IPS-20b (cell line): ENCODE results near the gene PLCL1.
"Not testable (repeated sequence)": the region's sequence is repeated elsewhere in the genome, so short reads cannot be mapped to it uniquely, and the experiment has no call there.

Source experiments
- H3K27ac ChIP-seq: one replicate; pipeline ENCODE4 v1.5.1; 2013; ENCODE audit warnings: low read length
- H3K27me3 ChIP-seq: 2 replicates; pipeline ENCODE4 v1.6.1; 2013; ENCODE audit warnings: mild to moderate bottlenecking, low read length, inconsistent platforms; ENCODE audit not compliant: insufficient read depth
- H3K36me3 ChIP-seq: 2 replicates; pipeline ENCODE4 v1.6.1; 2013; ENCODE audit warnings: low read depth, mild to moderate bottlenecking, inconsistent platforms, low read length, moderate library complexity; ENCODE audit not compliant: insufficient read depth
- H3K4me1 ChIP-seq: 2 replicates; pipeline ENCODE4 v1.6.1; 2013; ENCODE audit warnings: mild to moderate bottlenecking, control low read depth, inconsistent platforms, low read length, moderate library complexity; ENCODE audit not compliant: insufficient read depth
- H3K4me3 ChIP-seq: 2 replicates; pipeline ENCODE4 v1.5.1; 2013; ENCODE audit warnings: mild to moderate bottlenecking, low read length, inconsistent platforms
- H3K9ac ChIP-seq: 2 replicates; pipeline ENCODE4 v1.6.1; 2013; ENCODE audit warnings: low read depth, mild to moderate bottlenecking, inconsistent platforms, low read length, moderate library complexity
- H3K9me3 ChIP-seq: 2 replicates; pipeline ENCODE4 v1.6.1; 2013; ENCODE audit warnings: mild to moderate bottlenecking, low read depth, low read length, inconsistent platforms; ENCODE audit not compliant: insufficient read depth

Gene PLCL1

DNA sequence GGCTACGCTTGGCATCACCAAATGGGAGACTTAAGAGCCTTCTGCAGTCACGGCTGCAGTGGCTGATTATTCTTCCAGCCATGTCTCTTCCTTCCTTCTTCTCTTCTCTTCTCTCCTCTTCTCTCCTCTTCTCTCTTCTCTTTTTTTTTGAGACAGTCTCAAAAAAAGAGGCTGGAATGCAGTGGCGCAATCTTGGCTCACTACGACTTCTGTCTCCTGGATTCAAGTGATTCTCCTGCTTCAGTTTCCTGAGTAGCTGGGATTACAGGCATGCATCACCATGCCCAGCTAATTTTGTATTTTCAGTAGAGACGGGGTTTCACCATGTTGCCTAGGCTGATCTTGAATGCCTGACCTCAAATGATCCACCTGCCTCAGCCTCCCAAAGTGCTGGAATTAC is 225.2 kb downstream of the PLCL1 start:
- H3K9ac ChIP-seq, H3K4me1 ChIP-seq, H3K9me3 ChIP-seq, H3K27me3 ChIP-seq, H3K27ac ChIP-seq, H3K4me3 ChIP-seq, H3K36me3 ChIP-seq: not testable (repeated sequence)

DNA sequence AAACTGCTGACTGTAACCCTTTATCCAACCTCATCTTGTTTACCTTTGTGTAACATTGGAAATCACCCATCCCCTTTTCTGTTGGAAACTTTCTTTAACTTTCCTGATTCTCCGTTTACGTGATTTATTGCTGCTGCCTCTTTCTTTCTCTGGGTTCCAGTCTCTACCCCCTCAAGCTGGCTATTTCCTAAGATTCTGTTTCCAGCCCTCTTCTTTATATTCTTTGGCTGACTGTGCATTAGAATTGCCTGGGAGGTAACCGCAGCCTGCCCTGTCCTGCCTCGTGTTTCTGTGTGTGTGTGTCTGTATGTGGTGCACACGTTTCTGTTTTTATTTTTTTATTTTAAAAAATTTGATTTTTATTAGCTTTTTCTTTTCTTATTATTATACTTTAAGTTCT is 229.2 kb downstream of the PLCL1 start:
- Histone ChIP-seq H3K4me1 (no peaks in the 10 kb centered on the region), H3K27me3 (no peaks in the 10 kb centered on the region), H3K36me3 (no peaks in the 10 kb centered on the region), H3K9me3 (no peaks in the 10 kb centered on the region), H3K27ac (no peak overlapping the region), H3K4me3 (no peak overlapping the region), H3K9ac (no peak overlapping the region)

DNA sequence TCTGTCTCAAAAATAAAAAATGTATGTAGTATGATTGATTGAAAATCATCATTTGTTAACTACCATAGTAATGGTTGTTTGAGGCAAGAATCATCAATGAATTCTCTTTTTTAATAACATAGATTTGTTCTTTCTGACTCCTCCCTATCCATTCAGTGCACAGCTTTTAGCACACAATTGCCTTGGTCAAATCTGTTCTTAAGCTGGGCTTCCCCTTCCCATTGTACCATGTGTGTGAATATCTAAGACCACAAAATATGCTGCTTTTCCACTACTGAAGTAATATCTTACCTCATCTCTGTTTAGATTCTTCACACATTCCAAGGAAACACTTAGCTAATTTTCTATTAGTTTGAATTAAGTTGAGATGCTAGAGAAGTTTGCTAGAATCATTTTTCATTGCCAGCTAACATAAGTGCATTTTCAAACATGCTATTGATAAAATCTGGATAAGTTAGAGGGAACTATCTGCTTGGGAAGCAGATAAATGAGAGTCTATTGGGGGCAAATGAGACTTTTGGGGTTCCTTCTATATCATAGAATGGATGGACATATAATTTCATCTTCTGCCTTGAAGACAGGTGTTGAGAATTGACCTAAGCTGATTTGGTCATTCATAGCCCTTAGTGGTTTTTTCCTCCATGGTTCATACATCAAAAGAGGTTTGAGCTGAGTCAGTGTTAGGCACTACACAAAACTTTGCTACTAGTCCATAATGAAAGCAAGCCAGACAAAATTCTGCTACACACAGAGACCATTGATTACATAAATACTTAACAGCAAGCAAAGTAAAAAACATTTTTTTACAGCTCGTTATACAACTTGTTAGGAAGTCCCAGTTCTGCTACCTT is 231.9 kb downstream of the PLCL1 start:
- Histone ChIP-seq H3K27ac (no peak overlapping the region), H3K4me1 (no peaks in the 10 kb centered on the region; the same call in 1 of the 2 replicates), H3K27me3 (no peaks in the 10 kb centered on the region), H3K36me3 (no peaks in the 10 kb centered on the region), H3K9ac (no peak overlapping the region), H3K9me3 (no peaks in the 10 kb centered on the region), H3K4me3 (no peak overlapping the region)

DNA sequence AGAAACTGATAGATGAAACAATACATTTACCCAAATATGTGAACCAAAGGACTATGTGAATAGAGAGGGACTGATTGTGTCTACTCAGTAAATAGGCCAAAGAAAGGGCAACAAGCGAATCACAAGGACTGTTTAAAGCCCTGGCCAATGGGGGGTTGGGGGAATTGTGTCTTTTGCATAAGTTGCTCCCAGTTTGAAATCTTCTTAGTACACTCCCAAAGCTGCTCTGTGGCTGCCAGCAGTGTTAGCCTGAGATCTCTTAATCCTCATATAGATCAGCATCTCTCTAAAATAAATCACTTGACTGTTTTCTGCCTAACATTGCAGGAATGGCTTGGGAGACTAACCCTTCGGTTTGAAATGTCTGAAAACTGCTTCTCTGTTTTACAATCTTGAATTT is 236.4 kb downstream of the PLCL1 start:
- Histone ChIP-seq H3K27me3 (no peaks in the 10 kb centered on the region), H3K4me1 (peaks cover 2% of the 10 kb centered on the region; the same call in 1 of the 2 replicates), H3K27ac (no peak overlapping the region), H3K9ac (no peak overlapping the region), H3K36me3 (no peaks in the 10 kb centered on the region), H3K9me3 (no peaks in the 10 kb centered on the region), H3K4me3 (no peak overlapping the region)

DNA sequence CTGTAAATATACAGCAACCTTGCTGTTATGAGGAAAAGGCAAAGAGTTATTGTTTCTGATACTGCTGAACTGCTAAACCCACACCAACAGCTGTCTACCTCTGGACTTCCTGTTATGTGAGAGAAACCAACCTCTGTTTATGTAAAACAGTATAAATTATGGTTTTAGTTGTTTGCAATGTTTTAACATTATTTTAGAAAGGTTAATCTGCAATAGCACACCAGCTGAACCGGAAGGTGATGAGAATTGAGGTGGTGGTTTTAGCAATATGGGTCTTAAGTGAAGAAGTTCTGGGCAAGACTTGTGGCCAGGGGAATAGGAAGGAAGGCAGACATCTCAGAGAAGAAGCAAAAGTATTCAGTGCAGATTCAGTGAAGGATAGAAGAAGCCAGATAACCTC is 237.8 kb downstream of the PLCL1 start:
- no peak overlapping the region for H3K9ac ChIP-seq
- no peaks in the 10 kb centered on the region for H3K9me3 ChIP-seq
- H3K4me1 ChIP-seq, result peaks cover 2% of the 10 kb centered on the region; the same call in 1 of the 2 replicates
- no peak overlapping the region for H3K4me3 ChIP-seq
- H3K27me3 ChIP-seq, result no peaks in the 10 kb centered on the region
- no peak overlapping the region for H3K27ac ChIP-seq
- no peaks in the 10 kb centered on the region for H3K36me3 ChIP-seq

DNA sequence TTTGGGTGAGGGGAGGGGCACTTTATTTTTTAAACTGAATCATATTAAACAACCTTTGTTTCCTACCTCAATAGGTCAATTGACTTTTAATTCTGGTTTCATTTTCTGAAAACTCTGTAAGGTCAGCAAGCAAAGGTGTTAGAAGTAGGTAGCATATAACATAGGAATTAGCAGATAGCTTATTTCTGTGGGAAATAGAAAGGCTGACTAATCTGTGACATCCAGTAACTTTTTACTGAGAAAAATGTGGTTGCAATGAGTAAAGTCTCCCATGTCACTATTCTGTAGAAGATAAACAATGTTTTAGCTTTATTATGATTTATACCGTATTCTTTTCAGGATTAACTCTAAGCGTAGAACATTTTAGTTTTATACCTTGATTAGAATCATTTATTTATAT is 240.4 kb downstream of the PLCL1 start:
- Histone ChIP-seq H3K27me3 (no peaks in the 10 kb centered on the region), H3K9ac (no peak overlapping the region), H3K27ac (no peak overlapping the region)

DNA sequence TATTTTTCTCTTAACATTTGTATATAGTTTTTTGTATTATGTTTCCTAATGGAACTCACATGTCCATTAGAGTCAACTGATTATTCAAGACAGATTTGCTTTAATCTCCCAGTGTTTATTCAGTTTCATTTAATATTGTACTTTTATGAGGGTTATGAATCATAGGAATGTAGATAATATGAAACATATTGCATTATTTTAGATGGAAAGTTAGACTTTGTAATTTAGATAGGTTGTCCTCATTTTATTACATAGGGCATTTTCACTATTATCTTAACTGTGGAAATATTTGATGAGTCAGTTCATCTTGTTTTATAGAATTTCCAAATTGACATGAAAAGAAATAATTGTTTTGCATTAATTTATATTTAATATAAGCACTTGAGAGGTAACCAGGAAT is 240.8 kb downstream of the PLCL1 start:
- Histone ChIP-seq H3K4me3 (no peak overlapping the region), H3K9me3 (no peaks in the 10 kb centered on the region), H3K9ac (no peak overlapping the region), H3K27me3 (no peaks in the 10 kb centered on the region), H3K36me3 (no peaks in the 10 kb centered on the region), H3K27ac (no peak overlapping the region), H3K4me1 (peaks cover 2% of the 10 kb centered on the region; the same call in 1 of the 2 replicates)

More for the DNA sequence above, 240.4 kb downstream of the PLCL1 start:
- Histone ChIP-seq H3K9me3 (no peaks in the 10 kb centered on the region), H3K4me3 (no peak overlapping the region), H3K36me3 (no peaks in the 10 kb centered on the region), H3K4me1 (peaks cover 2% of the 10 kb centered on the region; the same call in 1 of the 2 replicates)

DNA sequence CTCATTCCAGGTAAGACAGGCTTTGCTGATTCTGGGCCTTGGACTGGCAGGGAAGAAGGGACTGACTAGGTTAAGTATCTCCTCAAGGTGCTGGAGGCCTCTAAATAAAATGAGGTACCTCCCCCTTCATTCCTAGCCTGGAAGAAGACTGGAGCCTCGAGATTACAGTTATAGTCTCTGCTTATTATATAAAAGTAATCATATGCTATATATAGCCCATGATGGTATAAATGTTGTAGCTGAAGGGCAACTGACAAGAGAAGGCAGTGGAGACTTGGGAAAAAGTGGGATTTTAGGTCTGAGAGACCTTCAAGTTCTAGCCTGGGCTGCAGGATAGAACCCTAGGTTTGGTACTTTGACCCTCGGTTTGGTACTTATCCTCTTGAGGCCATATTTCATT is 248.3 kb downstream of the PLCL1 start:
- Histone ChIP-seq H3K27me3 (no peaks in the 10 kb centered on the region), H3K27ac (no peak overlapping the region), H3K9ac (no peak overlapping the region), H3K4me3 (no peak overlapping the region), H3K9me3 (no peaks in the 10 kb centered on the region), H3K4me1 (no peaks in the 10 kb centered on the region), H3K36me3 (no peaks in the 10 kb centered on the region)

DNA sequence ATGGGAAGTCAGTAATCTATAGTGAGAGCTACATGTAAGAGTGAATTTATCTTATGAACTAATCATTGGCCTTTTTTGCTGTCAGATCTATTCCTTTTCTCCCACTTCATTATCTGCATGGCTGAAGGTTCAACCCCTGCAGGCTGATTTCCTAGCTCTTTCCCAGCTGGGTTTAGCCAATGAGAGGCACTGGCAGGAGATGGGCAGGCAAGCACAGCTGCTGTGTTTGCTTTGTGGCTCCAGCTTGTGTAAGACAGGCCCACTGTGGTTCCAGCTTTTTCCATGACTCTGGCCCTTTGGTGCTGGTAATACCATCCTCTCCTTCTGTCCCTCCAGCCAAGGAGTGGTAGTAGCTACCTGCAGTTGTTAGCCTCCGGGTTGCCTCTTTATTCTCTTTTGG is 248.8 kb downstream of the PLCL1 start:
- Histone ChIP-seq H3K9me3 (no peaks in the 10 kb centered on the region), H3K27ac (no peak overlapping the region), H3K4me3 (no peak overlapping the region), H3K36me3 (no peaks in the 10 kb centered on the region), H3K9ac (no peak overlapping the region), H3K27me3 (no peaks in the 10 kb centered on the region), H3K4me1 (no peaks in the 10 kb centered on the region)

DNA sequence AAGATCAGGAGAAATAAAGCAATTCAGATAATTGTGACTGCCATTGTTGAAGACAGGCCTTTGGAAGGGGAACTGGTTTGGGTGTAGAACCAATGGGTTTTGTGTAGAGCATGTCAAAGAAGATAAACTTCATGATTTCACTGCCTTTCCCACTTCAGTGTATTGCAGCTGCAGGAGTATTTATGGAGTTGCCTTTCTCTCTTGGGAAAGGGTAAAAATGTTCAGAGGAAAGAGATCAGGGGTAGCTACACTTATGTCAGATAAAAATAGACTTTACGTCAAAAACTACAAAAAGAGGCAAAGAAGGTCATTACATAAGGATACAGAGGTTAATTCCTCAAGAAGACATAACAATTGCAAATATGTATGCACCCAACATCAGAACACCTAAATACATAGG is 249.4 kb downstream of the PLCL1 start:
- H3K27ac ChIP-seq, result no peak overlapping the region
- H3K9ac ChIP-seq, result no peak overlapping the region
- H3K4me1 ChIP-seq, result no peaks in the 10 kb centered on the region
- H3K9me3 ChIP-seq, result no peaks in the 10 kb centered on the region
- H3K36me3 ChIP-seq, result no peaks in the 10 kb centered on the region
- no peaks in the 10 kb centered on the region for H3K27me3 ChIP-seq
- no peak overlapping the region for H3K4me3 ChIP-seq

DNA sequence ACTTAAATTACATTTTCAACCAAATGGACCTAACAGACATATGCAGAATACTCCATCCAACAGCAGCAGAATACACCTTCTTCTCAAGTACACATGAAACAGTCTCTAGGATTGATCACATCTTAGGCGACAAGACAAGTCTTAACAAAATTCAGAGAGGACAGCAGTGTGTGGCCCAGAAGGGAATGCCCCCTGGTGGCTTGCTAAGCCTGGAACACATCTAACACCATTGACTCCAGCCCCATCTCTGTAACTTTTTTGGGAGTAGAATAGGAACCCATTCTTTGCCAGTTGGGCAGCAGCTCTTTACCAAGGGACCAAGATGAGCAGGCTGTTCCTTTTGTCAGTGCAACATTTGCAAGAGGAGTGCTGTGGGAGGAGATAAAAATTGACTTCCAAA is 249.9 kb downstream of the PLCL1 start:
- no peak overlapping the region for H3K27ac ChIP-seq
- no peaks in the 10 kb centered on the region for H3K36me3 ChIP-seq
- no peak overlapping the region for H3K9ac ChIP-seq
- no peak overlapping the region for H3K4me3 ChIP-seq
- H3K4me1 ChIP-seq, result no peaks in the 10 kb centered on the region
- no peaks in the 10 kb centered on the region for H3K9me3 ChIP-seq
- no peaks in the 10 kb centered on the region for H3K27me3 ChIP-seq

DNA sequence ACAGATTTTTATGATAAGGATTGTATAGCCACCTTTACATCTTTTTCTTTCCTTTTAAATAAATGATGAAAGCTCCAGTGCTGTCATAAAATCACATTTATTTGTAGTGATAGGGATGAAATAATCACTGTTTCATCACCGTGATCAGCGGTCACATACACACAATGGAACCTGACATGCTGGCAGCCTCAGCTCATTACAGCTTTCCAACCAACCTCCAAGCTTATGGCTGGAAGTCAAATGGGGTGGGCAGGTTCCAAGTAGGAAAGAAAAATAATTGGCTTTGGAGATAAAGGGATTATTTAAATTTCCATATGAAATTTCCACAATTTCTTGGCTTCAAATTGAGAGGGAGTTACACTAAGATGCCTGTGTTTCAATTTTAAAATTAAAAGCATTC is 251.3 kb downstream of the PLCL1 start:
- H3K36me3 ChIP-seq, result no peaks in the 10 kb centered on the region
- no peak overlapping the region for H3K27ac ChIP-seq
- no peaks in the 10 kb centered on the region for H3K9me3 ChIP-seq
- H3K9ac ChIP-seq, result no peak overlapping the region
- no peaks in the 10 kb centered on the region for H3K27me3 ChIP-seq
- no peak overlapping the region for H3K4me3 ChIP-seq
- H3K4me1 ChIP-seq, result no peaks in the 10 kb centered on the region
